ENCODE results near the gene ABR. TPM values are rescaled to one million over a fixed set of nuclear protein-coding genes. Genes with fewer than 3 reads are reported as not detected.

ABR gene
- total RNA-seq, 1 donor from 2014 or later, result 56.1 TPM

DNA sequence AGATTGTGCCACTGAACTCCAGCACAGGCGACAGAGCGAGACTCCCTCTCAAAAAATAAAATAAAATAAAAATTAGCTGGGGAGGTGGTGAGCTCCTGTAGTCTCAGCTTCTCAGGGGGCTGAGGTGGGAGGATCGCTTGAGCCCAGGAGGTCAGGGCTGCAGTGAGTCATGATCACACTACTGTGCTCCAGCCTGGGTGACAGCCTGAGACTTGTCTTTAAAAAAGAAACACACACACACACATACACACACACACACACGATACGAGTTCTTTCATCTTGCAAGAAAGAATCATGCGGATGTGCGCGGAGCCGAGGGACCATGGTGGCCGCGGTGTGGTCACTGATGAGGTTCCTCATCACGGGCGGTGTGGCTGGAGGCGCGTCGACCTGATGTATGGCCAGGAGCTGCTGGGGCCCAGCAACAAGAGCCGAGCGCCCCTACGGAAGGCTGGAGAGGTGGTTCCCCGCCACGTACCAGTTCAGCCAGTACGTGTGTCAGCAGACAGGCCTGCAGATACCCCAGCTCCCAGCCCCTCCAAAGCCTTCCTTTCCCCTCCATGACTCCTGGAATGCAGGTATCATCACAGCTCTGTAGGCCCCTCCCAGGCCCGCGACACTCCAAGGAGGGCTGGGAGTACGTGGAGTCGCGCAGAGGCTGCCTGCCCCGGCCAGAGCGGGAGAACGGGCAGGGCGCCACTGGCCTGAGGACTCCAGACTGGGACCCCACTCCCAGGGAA lies 220.9 kb downstream of the ABR start:
- DNase-seq, result no peak

DNA sequence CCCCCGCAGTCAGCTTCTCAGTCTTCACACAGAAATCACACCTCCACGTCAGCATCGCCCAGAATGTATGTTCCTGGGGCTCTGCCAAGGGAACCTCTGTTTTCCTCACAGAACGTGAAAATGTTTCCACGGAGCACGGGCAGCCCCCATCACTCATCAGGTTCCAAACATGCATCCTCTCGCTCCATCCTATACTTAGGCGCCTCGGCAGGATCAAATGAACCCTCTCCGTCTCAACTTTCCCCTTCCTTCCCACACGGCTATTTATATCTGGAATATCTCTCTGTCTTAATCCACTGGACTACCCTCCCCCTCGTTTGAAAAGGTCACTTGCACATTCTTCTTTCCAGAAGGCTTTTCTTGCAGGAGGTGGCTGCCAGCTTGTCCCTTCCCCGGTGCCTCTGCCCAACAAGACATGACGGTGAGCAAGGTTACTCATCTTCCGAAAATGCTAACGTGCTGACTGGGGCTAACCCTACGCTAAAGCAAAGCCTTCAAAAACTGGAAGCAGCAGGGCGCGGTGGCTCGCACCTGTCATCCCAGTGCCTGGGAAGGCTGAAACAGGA lies 221.8 kb downstream of the ABR start:
- peak; percentile 80 for DNase-seq

DNA sequence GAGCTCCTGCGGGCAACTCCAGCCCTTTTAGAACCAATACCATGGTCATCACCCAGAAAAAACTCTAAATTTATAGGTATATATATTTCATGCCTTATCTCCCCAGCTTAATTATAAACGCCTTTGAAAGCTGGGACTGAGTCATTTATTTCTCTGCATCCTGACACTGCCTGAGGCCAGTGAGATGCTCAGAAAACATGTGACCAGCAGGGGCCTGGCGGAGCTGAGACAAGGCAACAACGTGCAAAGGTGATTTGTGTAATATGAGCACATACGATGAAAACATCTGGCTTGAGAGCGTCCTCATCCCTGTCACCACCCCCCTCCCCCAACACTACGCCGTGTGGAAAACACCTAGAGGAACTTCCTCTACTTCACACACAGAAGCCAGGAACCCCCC lies 222.9 kb downstream of the ABR start:
- DNase-seq, result no peak

DNA sequence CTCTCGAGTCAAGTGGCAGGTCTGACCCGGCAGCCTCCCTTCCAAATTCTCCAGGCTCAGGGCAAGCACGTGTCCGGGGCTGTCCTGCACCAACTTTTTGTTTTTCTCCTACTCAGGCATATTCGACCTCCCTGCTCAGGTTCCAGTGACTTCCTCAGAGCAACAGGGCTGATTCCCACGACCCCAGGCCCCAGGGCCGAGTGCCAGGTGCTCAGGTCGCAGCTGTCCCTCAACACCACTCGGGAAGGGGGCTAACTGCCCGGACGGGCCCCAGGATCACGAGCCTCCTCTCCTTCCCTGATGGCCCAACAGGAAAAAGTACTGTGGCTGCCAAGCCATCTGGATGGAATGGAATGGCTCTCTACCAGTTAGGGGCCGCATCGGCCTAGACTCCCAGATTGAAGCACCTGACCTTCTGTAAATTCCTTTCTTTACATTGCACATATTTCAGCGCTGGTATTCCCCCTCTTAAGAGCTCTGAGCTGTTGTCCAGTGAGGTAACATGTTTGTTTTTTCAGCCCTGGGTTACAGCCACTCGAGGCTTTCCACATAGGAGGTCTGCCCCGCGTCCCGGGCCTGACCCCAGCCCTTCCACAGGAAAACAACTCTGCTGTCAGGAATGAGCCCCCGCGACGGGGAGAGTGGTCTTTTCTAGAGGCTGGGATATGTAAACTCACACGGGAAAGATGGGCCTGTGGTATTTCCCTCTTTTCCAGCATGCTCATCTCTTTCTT lies 225.2 kb downstream of the ABR start:
- peak; percentile 75 for DNase-seq

DNA sequence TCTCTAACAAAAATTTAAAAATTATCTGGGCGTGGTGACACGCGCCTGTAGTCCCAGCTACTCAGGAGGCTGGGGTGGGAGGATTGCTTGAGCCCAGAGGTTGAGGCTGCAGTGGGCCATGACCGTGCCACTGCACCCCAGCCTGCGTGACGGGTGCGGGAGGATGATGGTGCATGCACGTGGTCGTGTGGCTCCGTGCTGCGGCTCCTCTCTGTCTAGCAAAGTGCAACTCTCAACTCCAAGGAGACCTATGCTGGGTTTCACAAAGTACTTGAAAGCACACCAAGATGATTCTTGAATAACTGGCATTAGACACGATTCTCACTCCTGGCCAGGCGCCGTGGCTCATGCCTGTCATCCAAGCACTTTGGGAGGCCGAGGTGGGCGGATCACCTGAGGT lies 226.0 kb downstream of the ABR start:
- no peak for DNase-seq

Small RNA genes lying within 50 kb of the gene (small RNA-seq; reads per million reads assigned to genes)
- not detected for gene AC016292.2 (ENCODE audit: low replicate concordance)
- not detected for gene MIR3183 (ENCODE audit: low replicate concordance)
- gene RF00017 (ENCODE audit: low replicate concordance), result not detected

Other genes starting within 250 kb of the ABR start
- 67.8 TPM for gene NXN, start 200.2 kb downstream of the ABR start, total RNA-seq
- 16.4 TPM for gene TIMM22, start 182.9 kb downstream of the ABR start, total RNA-seq
- gene BHLHA9, start 90.5 kb upstream of the ABR start, total RNA-seq, result not detected
- gene TRARG1, start 99.7 kb upstream of the ABR start, total RNA-seq, result not detected
- gene YWHAE, start 220.2 kb upstream of the ABR start, total RNA-seq, result 755 TPM